Measurements from ENCODE around the gene LARGE1. TPM values are rescaled to one million over a fixed set of nuclear protein-coding genes. Genes with fewer than 3 reads are reported as not detected.

Gene LARGE1
- total and polyA plus RNA-seq, 2 of the 13 experiments (the other 11 are each of a cell fraction or from before 2014, with no cell fraction given) = 8.4 to 11.0 TPM

DNA sequence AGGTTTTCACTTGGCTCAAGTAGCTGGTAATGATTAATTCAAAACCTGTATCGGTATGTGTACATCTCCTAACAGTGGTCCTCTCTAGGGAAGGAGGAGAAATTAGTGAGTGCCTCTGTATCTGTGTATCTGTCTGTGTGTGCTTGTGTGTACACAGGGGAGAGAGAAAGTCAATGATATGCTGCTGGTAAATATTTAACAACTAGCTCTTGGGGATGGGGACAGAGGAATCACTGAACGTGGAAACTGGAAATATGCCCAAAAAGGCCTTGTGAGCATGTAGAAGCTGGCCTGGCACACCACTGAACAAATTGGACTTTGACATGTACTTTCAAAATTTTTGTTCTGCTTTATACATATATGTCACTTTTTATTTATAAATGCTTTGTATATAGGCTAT, 648.1 kb downstream of the LARGE1 start (continued):
- TF ChIP-seq, protein P1, sequence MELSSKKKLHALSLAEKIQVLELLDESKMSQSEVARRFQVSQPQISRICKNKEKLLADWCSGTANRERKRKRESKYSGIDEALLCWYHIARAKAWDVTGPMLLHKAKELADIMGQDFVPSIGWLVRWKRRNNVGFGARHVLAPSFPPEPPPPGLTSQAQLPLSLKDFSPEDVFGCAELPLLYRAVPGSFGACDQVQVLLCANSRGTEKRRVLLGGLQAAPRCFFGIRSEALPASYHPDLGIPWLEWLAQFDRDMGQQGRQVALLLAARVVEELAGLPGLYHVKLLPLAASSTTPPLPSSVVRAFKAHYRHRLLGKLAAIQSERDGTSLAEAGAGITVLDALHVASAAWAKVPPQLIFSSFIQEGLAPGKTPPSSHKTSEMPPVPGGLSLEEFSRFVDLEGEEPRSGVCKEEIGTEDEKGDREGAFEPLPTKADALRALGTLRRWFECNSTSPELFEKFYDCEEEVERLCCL (CRISPR knock-in tag; IDR thresholded peaks at IDR 0.05; ENCODE audit: borderline replicate concordance) = no peak
- TF ChIP-seq, protein P2, sequence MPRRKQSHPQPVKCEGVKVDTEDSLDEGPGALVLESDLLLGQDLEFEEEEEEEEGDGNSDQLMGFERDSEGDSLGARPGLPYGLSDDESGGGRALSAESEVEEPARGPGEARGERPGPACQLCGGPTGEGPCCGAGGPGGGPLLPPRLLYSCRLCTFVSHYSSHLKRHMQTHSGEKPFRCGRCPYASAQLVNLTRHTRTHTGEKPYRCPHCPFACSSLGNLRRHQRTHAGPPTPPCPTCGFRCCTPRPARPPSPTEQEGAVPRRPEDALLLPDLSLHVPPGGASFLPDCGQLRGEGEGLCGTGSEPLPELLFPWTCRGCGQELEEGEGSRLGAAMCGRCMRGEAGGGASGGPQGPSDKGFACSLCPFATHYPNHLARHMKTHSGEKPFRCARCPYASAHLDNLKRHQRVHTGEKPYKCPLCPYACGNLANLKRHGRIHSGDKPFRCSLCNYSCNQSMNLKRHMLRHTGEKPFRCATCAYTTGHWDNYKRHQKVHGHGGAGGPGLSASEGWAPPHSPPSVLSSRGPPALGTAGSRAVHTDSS (CRISPR knock-in tag; conservative IDR thresholded peaks at IDR 0.05) = no peak
- TF ChIP-seq GPN1 (CRISPR knock-in tag; IDR thresholded peaks at IDR 0.05; ENCODE audit: borderline replicate concordance) = no peak
- TF ChIP-seq NCOA2 (CRISPR knock-in tag; IDR thresholded peaks at IDR 0.05) = peak; percentile 68
- TF ChIP-seq ZNF510 (CRISPR knock-in tag; IDR thresholded peaks at IDR 0.05; ENCODE audit: low read depth) = no peak
- no peak for TF ChIP-seq SOX6 (IDR thresholded peaks at IDR 0.05)
- TF ChIP-seq SOX6 (CRISPR knock-in tag; IDR thresholded peaks at IDR 0.05) = peak; percentile 77
- TF ChIP-seq ZBTB21 (CRISPR knock-in tag; IDR thresholded peaks at IDR 0.05) = no peak
- TF ChIP-seq ETV5 (CRISPR knock-in tag; IDR thresholded peaks at IDR 0.05; ENCODE audit: borderline replicate concordance) = peak; percentile 20; the same call in 1 of the 2 replicates
- no peak for TF ChIP-seq ZKSCAN8 (CRISPR knock-in tag; IDR thresholded peaks at IDR 0.05; ENCODE audit: borderline replicate concordance)
- TF ChIP-seq FOXA1 (IDR thresholded peaks at IDR 0.05) = peak; percentile 55; the same call in 1 of the 2 replicates
- TF ChIP-seq FOXA1 (CRISPR knock-in tag; IDR thresholded peaks at IDR 0.05) = peak; percentile 97
- peak; percentile 77 for TF ChIP-seq ONECUT2 (CRISPR knock-in tag; IDR thresholded peaks at IDR 0.05)
- TF ChIP-seq, protein P3, sequence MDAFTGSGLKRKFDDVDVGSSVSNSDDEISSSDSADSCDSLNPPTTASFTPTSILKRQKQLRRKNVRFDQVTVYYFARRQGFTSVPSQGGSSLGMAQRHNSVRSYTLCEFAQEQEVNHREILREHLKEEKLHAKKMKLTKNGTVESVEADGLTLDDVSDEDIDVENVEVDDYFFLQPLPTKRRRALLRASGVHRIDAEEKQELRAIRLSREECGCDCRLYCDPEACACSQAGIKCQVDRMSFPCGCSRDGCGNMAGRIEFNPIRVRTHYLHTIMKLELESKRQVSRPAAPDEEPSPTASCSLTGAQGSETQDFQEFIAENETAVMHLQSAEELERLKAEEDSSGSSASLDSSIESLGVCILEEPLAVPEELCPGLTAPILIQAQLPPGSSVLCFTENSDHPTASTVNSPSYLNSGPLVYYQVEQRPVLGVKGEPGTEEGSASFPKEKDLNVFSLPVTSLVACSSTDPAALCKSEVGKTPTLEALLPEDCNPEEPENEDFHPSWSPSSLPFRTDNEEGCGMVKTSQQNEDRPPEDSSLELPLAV (CRISPR knock-in tag; conservative IDR thresholded peaks at IDR 0.05; ENCODE audit: low read depth) = no peak
- peak; percentile 38; the same call in 1 of the 2 replicates for TF ChIP-seq PPARG (CRISPR knock-in tag; conservative IDR thresholded peaks at IDR 0.05)
- TF ChIP-seq MEIS2 (CRISPR knock-in tag; IDR thresholded peaks at IDR 0.05) = no peak
- no peak for TF ChIP-seq U2AF1 (optimal IDR thresholded peaks at IDR 0.05; ENCODE audit: low read depth, low read length)
- no peak for TF ChIP-seq SNAPC2 (CRISPR knock-in tag; IDR thresholded peaks at IDR 0.05)
- TF ChIP-seq ZEB1 (IDR thresholded peaks at IDR 0.05; ENCODE audit: insufficient replicate concordance, low read depth) = no peak
- no peak for TF ChIP-seq ZNF382 (CRISPR knock-in tag; IDR thresholded peaks at IDR 0.05; ENCODE audit: borderline replicate concordance)
- no peak for TF ChIP-seq NFIB (CRISPR knock-in tag; IDR thresholded peaks at IDR 0.05; ENCODE audit: borderline replicate concordance)
- no peak for TF ChIP-seq HOXA9 (CRISPR knock-in tag; IDR thresholded peaks at IDR 0.05; ENCODE audit: borderline replicate concordance)
- TF ChIP-seq, protein P4, sequence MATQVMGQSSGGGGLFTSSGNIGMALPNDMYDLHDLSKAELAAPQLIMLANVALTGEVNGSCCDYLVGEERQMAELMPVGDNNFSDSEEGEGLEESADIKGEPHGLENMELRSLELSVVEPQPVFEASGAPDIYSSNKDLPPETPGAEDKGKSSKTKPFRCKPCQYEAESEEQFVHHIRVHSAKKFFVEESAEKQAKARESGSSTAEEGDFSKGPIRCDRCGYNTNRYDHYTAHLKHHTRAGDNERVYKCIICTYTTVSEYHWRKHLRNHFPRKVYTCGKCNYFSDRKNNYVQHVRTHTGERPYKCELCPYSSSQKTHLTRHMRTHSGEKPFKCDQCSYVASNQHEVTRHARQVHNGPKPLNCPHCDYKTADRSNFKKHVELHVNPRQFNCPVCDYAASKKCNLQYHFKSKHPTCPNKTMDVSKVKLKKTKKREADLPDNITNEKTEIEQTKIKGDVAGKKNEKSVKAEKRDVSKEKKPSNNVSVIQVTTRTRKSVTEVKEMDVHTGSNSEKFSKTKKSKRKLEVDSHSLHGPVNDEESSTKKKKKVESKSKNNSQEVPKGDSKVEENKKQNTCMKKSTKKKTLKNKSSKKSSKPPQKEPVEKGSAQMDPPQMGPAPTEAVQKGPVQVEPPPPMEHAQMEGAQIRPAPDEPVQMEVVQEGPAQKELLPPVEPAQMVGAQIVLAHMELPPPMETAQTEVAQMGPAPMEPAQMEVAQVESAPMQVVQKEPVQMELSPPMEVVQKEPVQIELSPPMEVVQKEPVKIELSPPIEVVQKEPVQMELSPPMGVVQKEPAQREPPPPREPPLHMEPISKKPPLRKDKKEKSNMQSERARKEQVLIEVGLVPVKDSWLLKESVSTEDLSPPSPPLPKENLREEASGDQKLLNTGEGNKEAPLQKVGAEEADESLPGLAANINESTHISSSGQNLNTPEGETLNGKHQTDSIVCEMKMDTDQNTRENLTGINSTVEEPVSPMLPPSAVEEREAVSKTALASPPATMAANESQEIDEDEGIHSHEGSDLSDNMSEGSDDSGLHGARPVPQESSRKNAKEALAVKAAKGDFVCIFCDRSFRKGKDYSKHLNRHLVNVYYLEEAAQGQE (IDR thresholded peaks at IDR 0.05; ENCODE audit: borderline replicate concordance in 1 of 2, low read depth in 1 of 2, low read length in 2 of 2) = no peak
- TF ChIP-seq RFX5 (IDR thresholded peaks at IDR 0.05; ENCODE audit: low read depth, low read length) = no peak
- no peak for TF ChIP-seq ZNF570 (CRISPR knock-in tag; IDR thresholded peaks at IDR 0.05; ENCODE audit: borderline replicate concordance)
